ENCODE measurements around the gene AGBL4.

- TF ChIP-seq CTCF (IDR thresholded peaks at IDR 0.05) (no peak), POLR2A (IDR thresholded peaks at IDR 0.05) (no peak)
These were observed 1379.4 kb downstream of the AGBL4 start for GRCh38 chr1:48644190-48644900.

All from breast epithelium (tissue), 3 donors.